NCI-H748 (cell line): ENCODE data around the gene GALNT10.

ENCODE experiments used
- DNase-seq: peaks from one replicate; lab custom pipeline; 2025; ENCODE audit not compliant: unreplicated experiment; lab: John Stamatoyannopoulos, UW

The GALNT10 gene

DNA sequence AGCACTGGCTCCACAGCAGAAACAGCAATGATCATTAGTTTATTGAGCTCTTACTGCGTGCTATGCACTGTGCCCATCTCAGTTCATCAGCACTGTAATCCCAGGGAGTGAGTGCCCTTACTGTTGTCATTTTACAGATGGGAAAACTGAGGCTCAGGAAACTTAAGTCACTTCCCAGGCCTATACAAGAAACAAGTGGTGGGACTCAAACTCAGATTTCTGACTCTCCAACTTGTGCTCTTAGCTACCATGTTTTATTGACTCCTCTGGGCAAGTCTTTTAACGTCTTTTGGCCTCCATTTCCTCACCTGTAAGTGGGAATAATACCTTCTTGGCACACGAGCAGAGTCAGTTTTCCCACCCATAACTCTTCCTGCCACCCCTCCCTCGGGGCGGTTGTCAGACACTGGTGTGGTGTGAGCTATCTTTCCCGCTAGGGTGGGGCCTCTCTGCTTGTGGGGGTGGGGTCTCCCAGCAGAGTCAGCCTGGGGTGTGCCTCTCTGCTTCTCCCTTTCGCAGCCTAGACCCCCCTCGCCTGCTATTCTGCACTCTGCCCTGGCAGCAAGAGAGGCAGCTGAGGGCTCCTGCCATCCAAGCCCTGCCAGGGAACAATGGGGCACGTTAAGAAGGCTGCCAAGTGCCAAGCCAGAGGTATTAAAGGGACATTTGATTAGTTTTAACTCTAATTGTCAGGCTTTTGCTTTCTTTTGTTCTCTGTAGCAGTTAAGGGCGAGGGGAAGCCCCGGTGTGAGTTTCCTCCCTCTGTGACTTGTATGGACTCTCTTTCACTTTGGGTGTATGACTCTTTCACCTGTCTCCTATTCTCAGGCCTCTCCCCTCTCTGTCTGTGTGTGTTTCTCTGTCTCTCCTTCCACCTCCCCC, 12.1 kb downstream of the GALNT10 start:
- DNase-seq = no peak

DNA sequence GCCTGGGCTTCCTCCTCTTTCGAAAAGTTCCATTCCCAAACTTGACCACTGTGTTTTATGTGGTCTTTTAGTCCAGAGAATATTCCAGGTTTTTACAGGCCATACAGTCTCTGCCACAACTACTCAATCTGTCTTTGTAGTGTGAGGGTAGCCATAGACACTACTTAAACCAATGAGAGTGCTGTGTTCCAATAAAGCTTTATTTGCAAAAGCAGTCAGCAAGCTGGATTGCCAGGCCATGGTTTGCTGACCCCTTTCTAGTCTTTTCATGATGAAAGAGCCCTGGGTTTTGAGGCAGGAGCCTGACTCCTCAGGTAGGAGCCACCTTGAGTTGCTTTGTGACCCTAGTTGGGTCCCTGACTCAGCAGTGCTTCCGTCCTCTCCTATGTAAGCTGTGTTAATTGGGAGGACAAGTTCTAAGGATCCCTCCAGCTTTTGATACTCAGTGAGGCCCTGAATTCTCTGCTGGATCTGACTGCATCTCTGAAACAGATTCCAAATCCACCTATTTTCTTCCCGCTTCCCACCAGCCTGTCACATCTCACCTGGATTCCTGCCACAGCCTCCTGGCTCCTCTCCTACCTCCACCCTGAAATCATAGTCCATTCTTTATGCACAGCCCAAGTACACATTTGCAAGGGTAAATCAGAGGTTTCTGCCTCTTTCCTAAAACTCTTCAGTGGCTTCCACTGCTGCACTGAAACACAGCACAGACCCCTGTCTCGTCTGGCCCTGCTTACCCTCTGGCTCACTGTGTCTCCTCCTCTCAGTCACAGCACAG, 13.5 kb downstream of the GALNT10 start:
- no peak for DNase-seq

DNA sequence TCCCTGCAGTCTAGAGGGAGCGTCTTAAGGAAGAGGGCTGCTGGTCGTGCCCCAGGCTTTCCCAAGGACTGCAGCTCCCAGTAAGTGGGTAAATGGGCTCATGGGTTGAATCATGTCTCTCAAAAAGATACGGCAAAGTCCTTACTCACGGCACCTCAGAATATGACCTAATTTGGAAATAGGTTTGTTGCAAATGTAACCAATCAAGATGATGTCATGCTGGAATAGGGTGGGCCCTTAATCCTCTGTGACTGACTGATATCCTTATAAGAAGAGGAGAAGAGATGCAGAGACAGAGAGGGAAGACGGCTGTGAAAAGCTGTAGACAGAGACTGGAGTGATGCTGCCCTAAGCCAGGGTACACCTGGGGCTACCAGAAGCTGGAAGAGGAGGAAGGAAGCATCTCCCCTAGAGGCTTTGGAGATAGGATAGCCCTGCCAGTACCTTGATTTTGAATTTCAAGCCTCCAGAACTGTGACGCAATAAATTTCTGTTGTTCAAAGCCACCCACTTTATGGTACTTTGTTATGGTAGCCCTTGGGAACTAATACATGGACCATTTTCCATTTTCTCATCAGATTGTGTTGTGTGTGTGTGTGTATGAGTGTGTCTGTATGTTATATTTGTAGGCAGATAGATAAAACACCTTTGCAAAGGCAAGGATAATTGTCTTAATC, 15.0 kb downstream of the GALNT10 start:
- no peak for DNase-seq

DNA sequence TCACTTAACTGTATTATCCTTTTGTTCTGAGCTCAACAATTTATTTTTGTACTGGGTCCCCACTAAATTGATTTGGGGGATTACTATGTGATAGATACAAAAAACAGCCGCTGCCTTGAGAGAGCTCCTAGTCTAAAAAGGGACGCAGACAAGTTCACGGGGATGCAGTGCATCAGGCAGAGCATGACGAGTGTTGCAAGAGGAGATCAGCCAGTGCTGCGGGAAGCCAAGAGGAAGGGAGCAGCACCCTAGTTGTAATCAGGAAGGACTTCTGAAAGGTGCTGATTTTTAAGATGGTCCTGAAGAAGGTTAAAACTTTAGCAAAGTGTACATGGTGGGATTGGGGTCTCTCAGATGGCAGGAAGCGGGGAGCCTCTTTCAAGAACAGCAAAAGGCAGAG, 15.8 kb downstream of the GALNT10 start:
- no peak for DNase-seq

DNA sequence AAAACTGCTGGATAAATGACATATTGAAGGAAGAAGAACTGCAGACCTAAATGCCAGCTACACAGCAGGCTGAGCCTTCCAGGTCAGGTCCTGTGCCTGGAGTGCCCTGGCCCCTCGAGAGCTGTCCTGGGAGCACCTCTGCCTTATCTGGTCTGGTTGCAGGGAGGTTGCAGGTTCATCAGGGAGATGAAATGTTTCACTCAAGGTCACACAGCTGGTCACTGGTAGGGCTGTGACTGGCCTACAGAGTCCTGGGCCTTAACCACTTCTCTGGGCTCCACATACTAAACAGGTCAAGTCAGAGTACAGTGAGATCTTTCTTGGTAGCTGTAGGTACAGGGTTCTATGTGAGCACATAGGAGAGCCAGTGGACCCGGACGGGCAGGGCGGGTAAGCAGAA, 16.7 kb downstream of the GALNT10 start:
- no peak for DNase-seq

DNA sequence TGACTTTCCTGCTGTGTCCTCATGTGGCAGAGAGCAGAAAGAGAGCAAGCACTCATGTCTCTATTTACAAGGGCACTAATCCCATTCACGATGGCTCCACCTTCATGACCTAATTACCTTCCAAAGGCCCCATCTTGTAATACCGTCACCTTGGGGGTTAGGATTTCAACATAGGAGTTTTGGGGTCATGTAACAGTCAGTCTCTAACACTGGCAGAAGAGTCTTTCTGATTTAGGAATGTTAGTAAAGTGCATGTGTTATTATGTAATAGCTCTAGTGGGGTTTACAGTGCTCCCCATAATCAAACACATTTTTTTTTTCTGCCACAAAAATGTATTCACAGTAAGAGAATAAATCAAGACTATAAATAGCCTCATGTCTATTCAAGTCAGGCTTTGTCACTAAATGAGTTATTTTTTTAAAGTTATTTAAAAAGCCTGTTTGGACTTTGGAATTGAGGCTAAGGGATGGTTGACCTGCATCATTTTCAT, 19.1 kb downstream of the GALNT10 start:
- DNase-seq = no peak

DNA sequence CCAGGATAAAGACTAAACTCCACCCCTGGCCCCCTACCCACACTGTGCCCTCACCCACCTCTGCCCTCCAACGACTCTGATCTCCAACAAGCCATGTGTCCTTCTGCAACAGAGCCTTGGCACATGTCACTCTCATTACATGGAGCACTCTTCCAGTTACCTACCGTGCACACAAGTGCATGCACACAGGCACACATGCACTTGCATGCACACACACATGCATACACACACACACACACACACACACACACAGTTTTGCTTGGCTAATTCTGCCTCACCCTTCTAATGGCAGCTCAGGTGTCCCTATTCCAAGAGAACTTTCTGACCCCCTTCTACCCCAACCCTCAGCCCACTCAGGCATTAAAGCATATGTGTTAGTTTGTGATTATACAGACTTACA, 19.6 kb downstream of the GALNT10 start:
- DNase-seq = no peak

DNA sequence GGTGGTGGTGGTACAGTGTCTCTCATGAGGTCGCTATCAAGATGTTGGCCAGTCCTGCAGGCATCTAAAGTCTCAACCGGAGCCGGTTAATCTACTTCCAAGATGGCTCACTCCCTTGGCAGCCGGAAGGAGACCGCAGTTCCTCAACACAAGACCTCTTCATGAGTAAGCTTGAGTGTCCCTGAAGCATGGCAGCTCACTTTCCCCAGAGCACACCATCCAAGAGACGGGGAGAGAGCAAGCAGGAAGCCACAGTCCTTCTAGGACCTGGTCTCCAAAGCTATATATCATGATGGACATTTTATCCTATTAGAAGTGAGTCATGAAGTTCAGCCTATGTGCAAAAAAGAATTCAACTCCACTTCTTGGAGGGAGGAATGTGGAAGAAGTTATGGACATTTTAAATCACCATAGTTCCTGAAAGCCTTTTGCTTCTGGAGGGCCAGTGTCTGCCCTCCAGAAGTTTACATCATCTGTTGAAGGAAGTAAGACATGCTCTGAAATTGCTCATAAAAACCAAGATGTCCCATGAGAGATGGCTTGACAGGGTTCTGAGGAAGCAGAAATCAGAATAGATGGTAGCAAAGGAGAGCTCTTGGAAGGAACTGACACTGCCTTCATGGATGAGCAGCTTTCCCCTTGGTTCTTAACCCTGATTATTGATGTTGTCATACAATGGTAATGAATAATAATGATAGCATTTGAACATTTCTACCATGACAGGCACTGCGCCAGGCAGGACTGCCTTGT, 21.3 kb downstream of the GALNT10 start:
- no peak for DNase-seq

DNA sequence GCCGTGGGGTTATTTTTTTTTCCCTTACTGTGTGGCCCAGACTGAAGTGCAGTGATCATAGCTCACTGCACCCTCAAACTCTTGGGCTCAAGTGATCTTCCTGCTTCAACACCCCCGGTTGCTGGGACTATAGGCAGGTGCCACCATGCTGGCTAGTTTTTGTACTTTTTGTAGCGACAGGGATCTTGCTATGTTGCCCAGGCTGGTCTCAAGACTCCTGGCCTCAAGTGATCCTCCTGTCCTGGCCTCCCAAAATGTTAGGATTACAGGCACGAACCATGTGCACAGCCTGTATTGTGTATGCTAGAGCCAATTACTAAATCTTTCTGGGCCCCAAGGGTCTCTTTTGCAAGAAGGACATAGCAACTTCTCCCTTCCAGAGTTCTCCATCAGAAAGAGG, 23.1 kb downstream of the GALNT10 start:
- no peak for DNase-seq

DNA sequence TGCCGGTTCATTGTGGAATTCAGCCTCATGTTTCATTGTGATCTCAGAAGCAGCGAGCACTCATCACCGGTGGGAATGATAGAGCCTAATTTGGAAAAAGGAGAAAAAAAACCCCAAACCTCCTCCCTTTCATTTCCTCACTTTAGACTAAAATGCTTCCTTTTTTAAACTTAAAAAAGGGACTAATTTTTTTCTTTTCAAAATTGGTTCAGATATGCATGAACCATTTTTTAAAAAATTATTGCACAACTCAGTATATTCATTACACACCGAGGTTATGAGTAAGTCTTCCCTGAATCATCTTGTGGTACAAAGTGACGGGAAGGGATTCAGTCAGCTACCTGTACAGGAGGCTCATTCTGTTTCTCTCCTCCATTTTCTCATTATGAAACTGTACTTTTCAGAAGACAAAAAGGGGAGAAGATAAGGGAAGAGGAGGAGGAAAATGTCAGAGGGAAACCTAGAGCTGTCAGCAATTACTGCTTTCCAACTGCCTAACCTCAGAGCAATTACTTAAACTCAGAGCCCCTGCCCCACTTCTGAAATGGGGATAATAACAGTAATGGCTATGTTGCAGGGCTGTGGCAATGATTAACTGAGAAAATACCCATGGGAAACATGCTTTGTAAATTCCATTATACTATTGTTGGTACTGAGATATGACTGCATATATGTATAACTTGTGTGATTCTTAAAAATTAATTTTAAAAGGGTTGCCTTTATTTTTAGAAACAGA, 24.0 kb downstream of the GALNT10 start:
- DNase-seq = no peak

DNA sequence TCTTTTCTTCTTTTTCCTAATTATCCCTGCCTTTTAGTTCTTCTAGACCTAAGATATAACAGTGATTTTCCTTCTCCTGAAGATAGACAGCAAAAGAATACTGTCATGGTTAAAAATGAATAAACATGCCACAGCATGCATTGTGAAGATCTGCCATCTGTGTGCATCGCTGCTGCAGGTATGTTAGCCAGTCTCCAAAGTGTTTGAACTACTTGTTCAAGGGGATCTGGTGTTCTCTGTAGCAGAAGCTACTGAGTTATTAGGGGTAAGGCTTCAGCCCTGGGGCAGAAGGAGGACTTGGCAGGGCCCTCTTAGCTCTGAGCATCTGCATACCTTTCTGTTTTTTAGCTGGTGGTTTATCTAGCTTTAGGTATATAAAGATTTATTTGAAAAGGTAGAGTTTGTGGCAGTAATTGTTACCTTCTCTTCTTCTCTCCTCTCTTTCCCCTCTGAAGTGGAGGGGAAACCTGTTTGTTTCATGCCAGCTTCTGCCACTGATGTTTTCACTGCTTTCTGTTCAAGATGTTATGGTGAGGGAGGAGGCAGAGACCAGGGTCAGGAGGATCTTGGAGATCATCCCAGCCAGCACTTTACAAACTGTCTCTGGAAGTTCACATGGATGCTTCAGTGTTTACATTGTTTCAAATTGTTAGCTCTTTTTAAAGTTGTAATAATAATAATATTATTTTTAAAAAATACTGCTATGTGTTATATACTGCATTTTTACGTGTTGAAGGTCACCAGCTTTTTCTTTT, 25.2 kb downstream of the GALNT10 start:
- DNase-seq = no peak

DNA sequence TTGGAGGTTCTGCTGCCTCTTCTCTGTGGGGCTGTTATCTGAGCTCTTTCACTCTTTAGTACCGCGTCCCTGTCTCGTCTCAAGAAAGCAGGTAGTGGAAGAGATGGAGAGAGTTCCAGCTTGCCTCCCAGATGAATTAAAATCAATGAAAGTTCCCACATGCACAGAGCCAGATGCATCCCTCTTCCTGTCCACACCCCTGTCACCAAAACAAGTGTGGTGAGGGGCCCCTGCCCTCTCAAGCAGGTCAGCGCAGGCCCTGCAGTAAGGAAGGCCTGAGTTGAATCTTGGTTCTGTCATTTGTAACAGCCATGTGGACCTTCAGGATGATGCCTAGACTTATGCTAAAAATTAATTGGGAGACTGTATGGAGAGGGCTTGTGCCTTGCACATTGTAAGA, 26.9 kb downstream of the GALNT10 start:
- no peak for DNase-seq

DNA sequence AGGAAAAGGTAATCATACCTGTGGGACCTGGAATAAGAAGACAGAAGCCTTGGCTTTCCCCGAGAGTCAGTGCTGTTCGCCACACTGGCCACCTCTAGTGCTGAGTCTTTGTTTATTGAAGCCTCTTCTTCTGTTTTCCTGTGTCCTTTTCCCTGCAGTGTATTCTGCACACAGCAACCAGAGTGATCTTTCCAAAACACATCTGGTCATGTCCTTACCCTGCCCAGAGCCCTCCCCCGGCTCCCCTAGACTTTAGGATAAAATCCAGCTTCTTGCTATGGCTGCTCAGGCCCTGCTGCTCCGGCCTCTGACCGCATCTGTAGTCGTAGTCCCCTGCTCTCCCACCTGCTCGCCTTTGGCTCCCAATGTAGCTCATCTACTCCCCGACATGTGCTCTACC, 28.3 kb downstream of the GALNT10 start:
- DNase-seq = no peak

DNA sequence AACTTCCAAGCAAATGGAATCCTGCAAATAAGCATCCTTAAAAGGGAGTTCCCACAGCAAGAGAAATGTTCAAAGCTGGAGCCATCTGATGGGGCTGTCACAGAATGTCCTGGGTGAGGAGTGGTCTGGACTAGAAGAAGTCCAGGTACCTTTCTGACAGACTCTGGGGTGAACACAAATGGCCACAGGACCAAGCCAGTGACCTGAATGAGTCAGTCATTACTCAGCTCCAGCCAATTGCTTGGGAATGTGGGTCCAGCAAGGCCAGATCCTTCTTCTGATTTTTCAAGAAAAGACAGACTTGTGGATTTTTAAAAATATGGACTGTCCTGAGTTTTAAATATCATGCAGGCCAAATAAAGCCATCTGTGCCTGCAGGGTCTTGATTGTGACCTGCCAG, 30.1 kb downstream of the GALNT10 start:
- no peak for DNase-seq

DNA sequence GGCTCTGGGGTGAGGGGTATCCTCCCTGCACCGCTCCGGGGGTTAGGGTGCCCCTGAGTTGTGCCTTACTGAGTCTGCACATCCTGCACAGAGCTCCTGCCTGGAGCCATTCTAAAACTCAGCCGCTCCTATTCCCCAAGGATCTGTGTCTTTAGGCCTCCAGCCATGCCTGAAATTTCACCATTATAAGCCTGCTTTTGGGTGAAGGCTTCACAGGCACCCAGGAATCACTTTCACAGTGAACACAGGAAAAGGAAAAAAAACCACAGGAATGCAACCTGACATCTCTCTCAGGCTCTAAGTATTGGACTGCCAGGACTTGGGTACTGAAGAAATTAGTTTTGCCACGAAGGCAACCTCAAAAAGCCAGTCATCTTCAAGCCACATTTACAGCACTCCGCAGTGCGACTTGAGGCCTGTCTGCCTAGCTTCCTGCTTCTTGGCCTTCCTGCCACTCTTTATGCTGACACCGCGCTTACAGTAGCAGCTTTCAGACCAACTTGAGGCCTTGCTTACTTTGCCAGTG, 30.9 kb downstream of the GALNT10 start:
- no peak for DNase-seq

DNA sequence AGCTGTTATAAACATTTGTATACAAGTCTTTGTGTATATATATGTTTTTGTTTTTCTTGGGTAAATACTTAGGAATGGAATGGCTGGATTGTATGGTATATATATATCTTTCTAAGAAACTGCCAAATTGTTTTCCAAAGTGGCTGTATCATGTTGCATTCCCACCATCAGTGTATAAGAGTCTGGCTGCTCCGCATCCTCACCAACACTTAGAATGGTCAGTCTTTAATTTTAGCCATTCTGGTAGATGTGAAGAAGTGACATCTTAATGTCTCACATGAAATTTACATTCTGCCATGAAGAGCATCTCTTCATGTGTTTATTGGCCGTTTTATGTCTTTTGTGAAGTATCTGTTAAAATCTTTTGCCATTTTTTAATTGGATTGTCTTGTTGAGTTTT, 31.9 kb downstream of the GALNT10 start:
- DNase-seq = no peak

DNA sequence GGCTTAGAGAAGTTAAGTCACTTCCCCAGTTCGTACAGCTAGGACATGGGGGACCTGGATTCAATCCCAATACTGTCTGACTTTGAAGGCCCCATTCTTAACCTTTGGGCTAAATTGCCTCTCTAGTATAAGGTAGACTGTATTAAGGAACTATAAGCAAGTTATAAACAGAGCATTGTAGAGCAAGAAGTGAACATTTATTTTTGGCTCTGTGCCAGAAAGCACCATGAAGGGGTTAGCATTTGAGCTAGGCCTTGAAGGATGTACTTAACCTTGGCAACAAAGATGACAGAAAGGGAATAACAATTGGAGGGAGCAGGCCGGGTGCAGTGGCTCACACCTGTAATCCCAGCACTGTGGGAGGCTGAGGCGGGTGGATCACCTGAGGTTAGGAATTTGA, 32.8 kb downstream of the GALNT10 start:
- DNase-seq = peak; percentile 18

DNA sequence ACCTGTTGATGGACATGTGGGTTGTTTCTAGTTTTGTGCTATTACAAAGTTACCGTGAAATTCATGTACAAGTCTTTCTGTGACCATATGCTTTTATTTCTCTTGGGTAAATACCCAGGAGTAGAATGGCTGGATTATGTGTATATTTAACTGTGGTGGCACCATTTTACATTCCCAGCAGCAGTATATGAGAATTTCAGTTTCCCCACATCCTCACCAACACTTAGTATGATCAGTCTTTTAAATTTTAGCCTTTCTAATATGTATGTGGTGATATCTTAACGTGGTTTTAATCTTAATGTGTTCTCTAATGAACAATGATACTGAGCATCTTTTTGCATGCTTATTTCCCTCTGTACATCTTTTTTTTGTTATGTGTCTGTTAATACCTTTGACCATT, 36.6 kb downstream of the GALNT10 start:
- no peak for DNase-seq

DNA sequence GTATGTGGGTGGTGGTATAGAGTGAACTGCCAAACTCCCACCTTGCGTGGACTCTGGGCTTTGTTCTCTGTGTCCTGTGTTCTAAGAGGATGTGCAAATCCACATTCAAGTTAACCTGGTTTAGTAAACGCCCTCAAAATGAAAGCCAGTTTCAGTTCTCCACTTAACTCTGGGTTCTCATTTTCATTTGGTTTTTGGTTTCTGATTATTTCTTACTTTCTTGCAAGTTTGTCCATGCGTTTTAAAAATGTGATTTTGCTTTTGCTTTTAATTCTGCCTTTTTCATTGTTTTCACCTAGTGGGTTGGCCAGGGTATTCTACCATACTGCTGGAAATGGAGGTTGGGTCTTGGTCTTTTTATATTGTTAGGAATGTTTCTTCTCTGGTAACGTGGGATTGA, 38.2 kb downstream of the GALNT10 start:
- no peak for DNase-seq
